ENCODE results near the gene AMOTL1. TPM values are rescaled to one million over a fixed set of nuclear protein-coding genes. Genes with fewer than 3 reads are reported as not detected.

AMOTL1 gene
- polyA plus RNA-seq, 1 of the 3 experiments (the other 2 are of a cell fraction) = 10.7 TPM

DNA sequence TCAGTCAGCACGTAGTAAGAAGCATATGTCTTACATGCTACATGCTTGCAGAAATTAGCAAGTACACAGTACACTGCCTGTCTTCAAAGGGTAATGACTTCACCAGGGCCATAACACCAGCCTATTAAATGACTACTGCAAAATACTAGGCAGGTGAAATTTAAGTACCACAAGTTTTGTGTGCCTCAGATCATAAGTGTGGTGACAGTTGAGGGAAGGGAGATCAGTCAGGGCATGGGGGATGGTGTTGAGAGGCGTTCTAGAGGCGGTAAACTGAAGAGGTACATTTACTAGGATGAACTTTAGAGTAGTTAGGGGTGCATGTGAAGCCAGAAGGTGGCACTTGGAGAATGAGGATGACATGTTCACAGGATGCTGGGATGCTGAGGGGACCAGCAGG, 22.0 kb downstream of the AMOTL1 start:
- ChIA-PET CTCF (interaction anchor here (0.8 to 1.3 kb wide), 2 partner anchors 49 to 167 kb away, joined by 3 to 5 read pairs; no protein-coding TSS in a partner anchor), POLR2A (no interaction called here)
- Histone ChIP-seq H3F3A (replicated peaks; ENCODE audit: insufficient read depth) (peaks cover 19% of the 10 kb centered on the region), H3K79me2 (ENCODE audit: insufficient read depth) (peaks cover 84% of the 10 kb centered on the region), H2AFZ (ENCODE audit: low read depth) (no peak overlapping the region), H3K36me3 (replicated peaks in 1 of 2; ENCODE audit: control insufficient read depth in 1 of 2, insufficient read depth in 2 of 2, low read length in 1 of 2) (no peaks in the 10 kb centered on the region), H3K9me3 (no peaks in the 10 kb centered on the region), H3K4me2 (0 out of 2 replicates have a peak overlapping the region, but pooled peaks have one; percentile 30), H4K20me1 (ENCODE audit: insufficient read depth) (peaks cover 6% of the 10 kb centered on the region; the same call in 1 of the 2 replicates), H3K9me2 (no peaks in the 10 kb centered on the region), H3K27ac (ENCODE audit: low read depth in 2 of 2, low read length in 1 of 2) (peak overlapping the region in 1 of 2 experiments; percentile 53; a peak in 1 of 4 replicates), H3K27me3 (ENCODE audit: insufficient read depth) (no peaks in the 10 kb centered on the region), H3K4me1 (ENCODE audit: control insufficient read depth in 1 of 2, insufficient read depth in 2 of 2, low read depth in 1 of 2, low read length in 1 of 2) (peaks cover 35 to 61% of the 10 kb centered on the region in 2 experiments), H3K9ac (no peak overlapping the region), H3K4me3 (ENCODE audit: low read depth in 2 of 2, low read length in 1 of 2) (no peak overlapping the region)
- no peak for DNase-seq
- WGBS (ENCODE audit: low lambda C conversion rate) = 98% methylated on average over 3 of the region's 3 CpGs
- TF ChIP-seq RAD21 (IDR thresholded peaks at IDR 0.05; ENCODE audit: low read length) (no peak), RXRA (IDR thresholded peaks at IDR 0.05; ENCODE audit: borderline replicate concordance, low read depth) (no peak), FOXM1 (IDR thresholded peaks at IDR 0.05; ENCODE audit: low read depth) (no peak), EP300 (IDR thresholded peaks at IDR 0.05; ENCODE audit: borderline replicate concordance in 1 of 2, low read depth in 1 of 2, low read length in 1 of 2) (no peak), POLR2AphosphoS5 (IDR thresholded peaks at IDR 0.05; ENCODE audit: low read depth, low read length) (no peak), NFIC (IDR thresholded peaks at IDR 0.05; ENCODE audit: borderline replicate concordance) (no peak)

GRCh38 chr11:94790661-94791180, 22.6 kb downstream of the AMOTL1 start:
- 0 out of 2 replicates have a peak overlapping the region, but pooled peaks have one; percentile 30 for H3K4me2 ChIP-seq

GRCh38 chr11:94791216-94791889, 23.2 kb downstream of the AMOTL1 start:
- peaks cover 28% of the 10 kb centered on the region for H3F3A ChIP-seq (replicated peaks; ENCODE audit: insufficient read depth)
- H3K27me3 ChIP-seq (ENCODE audit: insufficient read depth) = no peaks in the 10 kb centered on the region
- H3K9me3 ChIP-seq = no peaks in the 10 kb centered on the region
- H3K9ac ChIP-seq = no peak overlapping the region
- no peak for DNase-seq
- no peaks in the 10 kb centered on the region for H3K9me2 ChIP-seq
- H4K20me1 ChIP-seq (ENCODE audit: insufficient read depth) = peaks cover 6% of the 10 kb centered on the region; the same call in 1 of the 2 replicates
- H3K79me2 ChIP-seq (ENCODE audit: insufficient read depth) = peaks cover 85% of the 10 kb centered on the region
- no peak overlapping the region for H3K4me3 ChIP-seq (ENCODE audit: low read depth in 2 of 2, low read length in 1 of 2)
- H3K4me2 ChIP-seq = peak overlapping the region; percentile 28; the same call in 1 of the 2 replicates
- H3K27ac ChIP-seq (ENCODE audit: low read depth in 2 of 2, low read length in 1 of 2) = peak overlapping the region in 1 of 2 experiments; percentile 53; a peak in 1 of 4 replicates
- peaks cover 27 to 60% of the 10 kb centered on the region in 2 experiments for H3K4me1 ChIP-seq (ENCODE audit: control insufficient read depth in 1 of 2, insufficient read depth in 2 of 2, low read depth in 1 of 2, low read length in 1 of 2)
- ChIA-PET POLR2A (no interaction called here), CTCF (no interaction called here)
- peaks cover 0 to 4% of the 10 kb centered on the region in 2 experiments for H3K36me3 ChIP-seq (replicated peaks in 1 of 2; ENCODE audit: control insufficient read depth in 1 of 2, insufficient read depth in 2 of 2, low read length in 1 of 2)
- H2AFZ ChIP-seq (ENCODE audit: low read depth) = no peak overlapping the region
- 85% methylated on average over 3 of the region's 3 CpGs for WGBS (ENCODE audit: low lambda C conversion rate)
- TF ChIP-seq RFX5 (IDR thresholded peaks at IDR 0.05; ENCODE audit: low read length) (no peak), MEF2A (IDR thresholded peaks at IDR 0.05; ENCODE audit: borderline replicate concordance, low read depth) (no peak), RAD21 (IDR thresholded peaks at IDR 0.05; ENCODE audit: low read length) (no peak), TAF1 (IDR thresholded peaks at IDR 0.05; ENCODE audit: borderline replicate concordance, low read depth, low read length) (no peak), MAX (IDR thresholded peaks at IDR 0.05; ENCODE audit: low read depth) (no peak), RXRA (IDR thresholded peaks at IDR 0.05; ENCODE audit: borderline replicate concordance, low read depth) (no peak), RCOR1 (IDR thresholded peaks at IDR 0.05; ENCODE audit: low read length) (no peak), FOXJ3 (CRISPR knock-in tag; IDR thresholded peaks at IDR 0.05) (no peak), TCF12 (IDR thresholded peaks at IDR 0.05) (no peak)
- TF ChIP-seq, protein P1, sequence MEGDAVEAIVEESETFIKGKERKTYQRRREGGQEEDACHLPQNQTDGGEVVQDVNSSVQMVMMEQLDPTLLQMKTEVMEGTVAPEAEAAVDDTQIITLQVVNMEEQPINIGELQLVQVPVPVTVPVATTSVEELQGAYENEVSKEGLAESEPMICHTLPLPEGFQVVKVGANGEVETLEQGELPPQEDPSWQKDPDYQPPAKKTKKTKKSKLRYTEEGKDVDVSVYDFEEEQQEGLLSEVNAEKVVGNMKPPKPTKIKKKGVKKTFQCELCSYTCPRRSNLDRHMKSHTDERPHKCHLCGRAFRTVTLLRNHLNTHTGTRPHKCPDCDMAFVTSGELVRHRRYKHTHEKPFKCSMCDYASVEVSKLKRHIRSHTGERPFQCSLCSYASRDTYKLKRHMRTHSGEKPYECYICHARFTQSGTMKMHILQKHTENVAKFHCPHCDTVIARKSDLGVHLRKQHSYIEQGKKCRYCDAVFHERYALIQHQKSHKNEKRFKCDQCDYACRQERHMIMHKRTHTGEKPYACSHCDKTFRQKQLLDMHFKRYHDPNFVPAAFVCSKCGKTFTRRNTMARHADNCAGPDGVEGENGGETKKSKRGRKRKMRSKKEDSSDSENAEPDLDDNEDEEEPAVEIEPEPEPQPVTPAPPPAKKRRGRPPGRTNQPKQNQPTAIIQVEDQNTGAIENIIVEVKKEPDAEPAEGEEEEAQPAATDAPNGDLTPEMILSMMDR (IDR thresholded peaks at IDR 0.05) = no peak
- TF ChIP-seq, protein P2, sequence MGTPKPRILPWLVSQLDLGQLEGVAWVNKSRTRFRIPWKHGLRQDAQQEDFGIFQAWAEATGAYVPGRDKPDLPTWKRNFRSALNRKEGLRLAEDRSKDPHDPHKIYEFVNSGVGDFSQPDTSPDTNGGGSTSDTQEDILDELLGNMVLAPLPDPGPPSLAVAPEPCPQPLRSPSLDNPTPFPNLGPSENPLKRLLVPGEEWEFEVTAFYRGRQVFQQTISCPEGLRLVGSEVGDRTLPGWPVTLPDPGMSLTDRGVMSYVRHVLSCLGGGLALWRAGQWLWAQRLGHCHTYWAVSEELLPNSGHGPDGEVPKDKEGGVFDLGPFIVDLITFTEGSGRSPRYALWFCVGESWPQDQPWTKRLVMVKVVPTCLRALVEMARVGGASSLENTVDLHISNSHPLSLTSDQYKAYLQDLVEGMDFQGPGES (IDR thresholded peaks at IDR 0.05; ENCODE audit: low read depth, low read length) = no peak
- TF ChIP-seq, protein P3, sequence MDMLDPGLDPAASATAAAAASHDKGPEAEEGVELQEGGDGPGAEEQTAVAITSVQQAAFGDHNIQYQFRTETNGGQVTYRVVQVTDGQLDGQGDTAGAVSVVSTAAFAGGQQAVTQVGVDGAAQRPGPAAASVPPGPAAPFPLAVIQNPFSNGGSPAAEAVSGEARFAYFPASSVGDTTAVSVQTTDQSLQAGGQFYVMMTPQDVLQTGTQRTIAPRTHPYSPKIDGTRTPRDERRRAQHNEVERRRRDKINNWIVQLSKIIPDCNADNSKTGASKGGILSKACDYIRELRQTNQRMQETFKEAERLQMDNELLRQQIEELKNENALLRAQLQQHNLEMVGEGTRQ (IDR thresholded peaks at IDR 0.05; ENCODE audit: borderline replicate concordance, low read depth, low read length) = no peak

More at GRCh38 chr11:94790661-94791180, 22.6 kb downstream of the AMOTL1 start:
- Histone ChIP-seq H4K20me1 (ENCODE audit: insufficient read depth) (peaks cover 6% of the 10 kb centered on the region; the same call in 1 of the 2 replicates), H3K9ac (no peak overlapping the region), H3K27me3 (ENCODE audit: insufficient read depth) (no peaks in the 10 kb centered on the region), H3K9me3 (no peaks in the 10 kb centered on the region), H3K9me2 (no peaks in the 10 kb centered on the region), H3K4me3 (ENCODE audit: low read depth in 2 of 2, low read length in 1 of 2) (no peak overlapping the region), H3K79me2 (ENCODE audit: insufficient read depth) (peaks cover 84% of the 10 kb centered on the region), H3K4me1 (ENCODE audit: control insufficient read depth in 1 of 2, insufficient read depth in 2 of 2, low read depth in 1 of 2, low read length in 1 of 2) (peaks cover 30 to 56% of the 10 kb centered on the region in 2 experiments), H3K27ac (ENCODE audit: low read depth in 2 of 2, low read length in 1 of 2) (peak overlapping the region in 1 of 2 experiments; percentile 53; a peak in 2 of 4 replicates), H3F3A (replicated peaks; ENCODE audit: insufficient read depth) (peaks cover 25% of the 10 kb centered on the region), H3K36me3 (replicated peaks in 1 of 2; ENCODE audit: control insufficient read depth in 1 of 2, insufficient read depth in 2 of 2, low read length in 1 of 2) (peaks cover 0 to 2% of the 10 kb centered on the region in 2 experiments), H2AFZ (ENCODE audit: low read depth) (no peak overlapping the region)
- 73% methylated on average over 6 of the region's 6 CpGs for WGBS (ENCODE audit: low lambda C conversion rate)
- ChIA-PET CTCF (no interaction called here), POLR2A (no interaction called here)
- no peak for DNase-seq
- TF ChIP-seq GATA2 (CRISPR knock-in tag; IDR thresholded peaks at IDR 0.05) (no peak), TCF12 (IDR thresholded peaks at IDR 0.05) (peak; percentile 24; the same call in 1 of the 2 replicates)
